ENCODE measurements around the gene PHYKPL.

The PHYKPL gene

DNA sequence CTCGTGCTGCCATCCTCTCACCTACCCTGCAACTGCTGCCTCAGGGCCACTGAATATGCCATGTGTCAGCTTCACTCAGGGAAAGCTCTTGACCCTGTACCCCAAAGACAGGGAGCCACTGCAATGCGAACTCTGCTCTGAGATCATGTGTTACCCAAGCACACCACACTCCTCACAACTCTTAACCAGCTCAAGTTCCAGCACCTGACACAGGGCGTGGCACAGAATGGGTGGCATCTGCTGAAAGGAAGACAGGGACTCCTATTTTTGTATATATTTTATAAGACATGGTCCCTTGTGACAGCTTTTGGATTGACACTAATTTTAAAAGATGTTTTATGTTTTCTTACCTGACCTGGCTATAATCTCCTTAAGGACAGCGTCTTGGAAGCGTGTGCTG, 10.7 kb downstream of the PHYKPL start:
- no peak for DNase-seq

- DNase-seq: no peak
These were observed 11.3 kb downstream of the PHYKPL start for GRCh38 chr5:178221282-178221681.

GRCh38 chr5:178218827-178219226, 13.8 kb downstream of the PHYKPL start:
- DNase-seq: no peak

GRCh38 chr5:178218237-178218776, 14.3 kb downstream of the PHYKPL start:
- no peak for DNase-seq

GRCh38 chr5:178216779-178217178, 15.8 kb downstream of the PHYKPL start:
- no peak for DNase-seq

- no peak for DNase-seq
These were observed 16.5 kb downstream of the PHYKPL start for GRCh38 chr5:178216088-178216534.

GRCh38 chr5:178215280-178216002, 17.2 kb downstream of the PHYKPL start:
- DNase-seq: no peak

GRCh38 chr5:178214160-178214803, 18.3 kb downstream of the PHYKPL start:
- no peak for DNase-seq

DNA sequence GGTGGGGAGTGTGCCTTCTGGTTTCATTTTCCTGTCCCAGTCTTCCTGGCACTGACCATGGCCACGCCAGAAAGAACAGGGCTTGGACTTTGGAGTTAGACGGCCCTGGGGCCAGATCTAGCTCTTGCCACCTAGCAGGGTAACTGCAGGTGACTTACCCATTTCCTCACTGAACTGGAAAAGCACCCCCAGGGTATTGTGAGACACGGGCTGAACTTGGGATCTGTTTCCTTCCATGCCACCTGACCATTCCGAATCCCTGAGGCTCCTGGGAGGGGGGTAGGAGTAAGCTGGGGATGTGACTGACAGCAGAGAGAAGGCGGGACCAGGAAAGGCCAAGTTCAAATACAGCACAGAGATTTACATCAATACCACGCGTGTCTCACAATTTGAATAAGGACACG, 18.9 kb downstream of the PHYKPL start:
- DNase-seq: no peak

- DNase-seq: no peak
These were observed 19.6 kb downstream of the PHYKPL start for GRCh38 chr5:178213003-178213461.

DNA sequence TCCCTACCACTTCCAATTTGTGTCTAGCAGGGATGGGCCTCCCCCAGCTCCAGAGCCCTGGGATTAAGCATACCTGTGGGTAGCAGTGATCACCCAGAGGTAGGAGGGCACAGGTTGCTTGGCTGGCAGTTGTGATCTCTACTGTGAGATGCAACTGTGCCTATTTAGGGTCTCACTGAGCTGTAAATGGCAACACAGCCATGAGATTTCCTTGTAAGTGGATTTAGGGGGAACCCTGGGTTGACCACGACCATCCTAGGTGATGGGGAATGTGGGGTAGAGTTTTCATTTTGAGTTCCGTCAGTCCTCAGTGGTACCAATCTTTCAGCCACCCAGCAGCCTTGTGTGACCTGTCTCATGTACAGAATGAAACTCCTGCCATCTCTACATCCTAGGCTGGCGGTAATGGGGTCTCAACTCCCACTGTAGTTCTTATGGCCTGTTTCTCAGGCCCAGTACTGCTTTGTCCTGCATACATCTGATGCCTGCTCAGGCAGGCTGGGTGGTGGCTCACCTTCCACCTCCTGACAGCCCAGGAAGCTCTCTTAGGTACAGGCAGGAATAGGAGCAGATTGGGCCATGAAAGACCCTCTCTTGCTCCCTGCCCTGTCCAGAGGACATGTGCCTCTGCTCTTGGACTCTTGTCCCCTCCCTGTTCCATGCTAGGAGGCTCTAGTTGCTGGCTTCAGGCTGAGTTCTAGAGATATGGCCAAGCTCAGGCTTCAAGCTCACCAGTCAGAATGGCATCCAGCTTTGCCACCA, 20.2 kb downstream of the PHYKPL start:
- DNase-seq: no peak

- no peak for DNase-seq
These were observed 21.2 kb downstream of the PHYKPL start for GRCh38 chr5:178211095-178212048.

DNA sequence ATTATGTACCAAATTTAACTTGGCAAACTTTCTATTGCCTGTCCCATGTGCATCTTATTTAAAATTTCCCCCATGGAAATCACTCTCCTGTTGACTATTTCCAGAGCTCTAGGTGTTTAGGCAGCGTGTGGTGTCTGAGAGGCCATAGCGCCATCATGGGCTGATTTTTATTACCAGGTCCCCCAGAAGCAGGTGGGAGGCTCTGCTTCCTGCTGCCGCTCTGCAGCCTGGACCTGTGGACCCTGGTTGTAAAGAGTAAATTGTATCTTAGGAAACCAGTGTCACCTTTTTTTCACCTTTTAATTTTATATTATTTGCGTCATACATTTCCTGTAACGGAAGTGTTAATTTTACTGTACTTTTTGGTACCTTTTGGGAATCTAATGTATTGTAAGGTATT, 21.9 kb downstream of the PHYKPL start:
- no peak for DNase-seq

DNA sequence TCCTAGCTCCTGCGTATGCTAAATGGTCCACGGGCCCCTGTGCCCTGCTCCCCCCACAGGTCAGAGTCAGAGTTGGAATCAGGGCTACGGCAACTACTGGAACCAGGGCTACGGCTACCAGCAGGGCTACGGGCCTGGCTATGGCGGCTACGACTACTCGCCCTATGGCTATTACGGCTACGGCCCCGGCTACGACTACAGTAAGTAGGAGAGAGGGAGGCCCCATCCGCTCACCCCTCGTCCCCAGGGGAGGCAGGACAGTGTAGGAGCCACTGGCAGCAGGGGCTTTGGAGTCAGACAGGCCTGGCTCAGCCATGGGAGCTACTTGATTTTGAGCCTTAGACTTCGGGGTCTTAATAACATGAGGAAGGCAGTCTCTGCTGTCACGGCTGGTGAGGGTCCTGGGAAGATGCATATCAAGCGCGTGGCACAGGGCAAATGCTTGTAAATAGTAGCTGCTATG, 22.5 kb downstream of the PHYKPL start:
- no peak for DNase-seq

- no peak for DNase-seq
These were observed 23.1 kb downstream of the PHYKPL start for GRCh38 chr5:178209334-178210072.

DNA sequence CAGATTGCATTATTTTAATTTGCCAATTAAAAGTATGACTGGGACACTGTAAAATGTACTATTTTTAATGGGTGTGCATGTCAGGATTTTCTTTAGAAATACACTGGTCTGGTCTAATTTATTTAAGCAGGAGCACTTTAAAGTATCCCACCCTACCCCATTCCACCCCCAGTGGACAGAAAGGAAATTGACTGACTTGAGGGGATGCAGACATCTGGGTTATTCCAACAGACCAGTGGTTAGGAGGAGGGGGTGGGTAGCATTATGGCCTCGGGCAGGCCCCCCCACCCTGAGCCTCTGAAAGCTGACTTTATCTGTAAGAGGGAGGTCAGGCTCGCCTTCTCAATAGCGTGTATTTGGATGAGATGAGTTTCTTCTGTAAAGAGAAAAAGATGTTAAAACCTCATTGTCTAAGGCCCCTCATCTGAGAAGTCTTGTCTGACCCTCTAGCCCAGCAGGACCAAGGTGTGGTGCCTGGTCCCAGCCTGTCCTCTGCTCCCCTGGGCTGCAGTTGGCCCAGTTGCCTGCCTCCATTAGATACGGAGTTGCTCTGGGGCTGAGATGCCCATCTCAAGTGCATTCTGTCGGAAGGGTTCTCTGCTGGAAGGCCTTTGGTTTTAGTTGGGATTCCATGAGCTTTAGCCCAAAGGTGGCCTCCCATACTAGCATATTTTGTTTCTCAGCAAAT, 23.9 kb downstream of the PHYKPL start:
- no peak for DNase-seq

DNA sequence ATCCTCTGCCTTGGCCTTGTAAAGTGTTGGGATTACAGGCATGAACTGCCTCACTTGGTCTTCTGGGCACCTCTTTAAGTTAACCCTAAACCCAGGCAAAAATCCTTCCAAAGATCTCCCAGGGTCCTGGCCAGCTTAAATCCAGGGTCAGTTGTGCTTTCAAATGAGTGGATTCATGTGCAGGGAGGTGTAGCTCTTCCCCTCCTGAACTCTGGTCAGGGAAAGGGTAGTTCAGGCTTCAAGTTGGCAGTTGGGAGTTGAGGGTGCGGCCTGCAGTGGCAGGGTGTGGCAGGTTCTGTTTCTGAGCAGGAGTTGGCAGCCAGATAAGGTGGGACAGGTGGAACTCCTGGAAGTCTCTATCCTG, 24.7 kb downstream of the PHYKPL start:
- no peak for DNase-seq

DNA sequence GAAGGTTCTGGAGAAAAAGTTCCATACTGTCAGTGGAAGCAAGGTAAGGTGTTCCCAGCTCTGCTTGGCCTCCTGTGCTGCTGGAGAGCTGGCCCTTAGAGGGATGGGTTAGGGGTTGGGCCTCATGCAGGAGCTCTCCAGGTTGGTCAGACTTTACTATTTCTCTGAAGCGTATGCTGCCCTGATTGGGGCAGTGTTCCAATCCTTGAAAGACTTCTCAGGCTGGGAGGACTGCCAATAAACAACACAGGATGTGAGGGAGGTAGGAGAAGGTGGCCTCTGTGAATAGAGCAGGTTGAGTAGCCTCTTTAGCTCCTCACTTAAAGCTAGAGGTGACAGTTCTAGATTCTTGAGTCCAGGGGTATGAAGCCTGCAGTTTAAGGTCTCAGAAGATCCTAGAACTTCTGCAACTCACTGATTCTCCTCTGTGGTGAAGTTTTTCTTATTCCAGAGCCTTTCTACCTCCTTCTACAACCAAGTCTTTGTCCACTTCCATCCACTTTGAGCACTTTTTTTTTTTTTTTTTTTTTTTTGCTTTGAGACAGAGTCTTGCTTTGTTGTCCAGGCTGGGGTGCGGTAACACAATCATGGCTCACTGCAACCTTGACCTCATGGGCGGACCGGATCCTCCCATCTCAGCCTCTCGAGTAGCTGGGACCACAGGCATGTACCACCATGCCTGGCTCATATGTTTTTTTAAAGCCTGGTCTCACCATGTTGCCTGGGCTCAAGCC, 25.3 kb downstream of the PHYKPL start:
- no peak for DNase-seq

- DNase-seq: no peak
These were observed 26.2 kb downstream of the PHYKPL start for GRCh38 chr5:178206166-178207101.

Measured in GF-D8 (cell line).